ENCODE results near the gene MAB21L2. TPM values are rescaled to one million over a fixed set of nuclear protein-coding genes. Genes with fewer than 3 reads are reported as not detected.
"Not testable (repeated sequence)": the region's sequence is repeated elsewhere in the genome, so short reads cannot be mapped to it uniquely, and the experiment has no call there.

MAB21L2 gene
- total RNA-seq, result not detected

- Mint-ChIP-seq H3K27me3 (ENCODE audit: low read depth) (no peaks in the 10 kb centered on the region), H3K27ac (no peak within 1 kb of the TSS), H3K9me3 (no peaks in the 10 kb centered on the region), H3K36me3 (ENCODE audit: insufficient read depth in 2 of 2) (peaks cover 9 to 25% of the 10 kb centered on the region in 2 donors), H3K4me1 (ENCODE audit: low read depth) (no peaks in the 10 kb centered on the region), H3K4me3 (no peak within 1 kb of the TSS)
- DNase-seq (no peak), ATAC-seq (replicated peaks in 1 of 2) (no peak)
Measured at GRCh38 chr4:150582146-150582872, at the start of gene MAB21L2. TSS of gene MAB21L2 (plus strand) at chr4:150582151. CDS start at chr4:150583030, 879 bp downstream.

GRCh38 chr4:150533673-150534072, 48.3 kb upstream of the MAB21L2 start:
- DNase-seq, result no peak
- no peaks in the 10 kb centered on the region for H3K36me3 Mint-ChIP-seq (ENCODE audit: insufficient read depth in 2 of 2)
- no peak for ATAC-seq (replicated peaks in 1 of 2)
- no peaks in the 10 kb centered on the region for H3K4me1 Mint-ChIP-seq (ENCODE audit: low read depth)
- H3K27me3 Mint-ChIP-seq (ENCODE audit: low read depth), result no peaks in the 10 kb centered on the region
- no peak overlapping the region for H3K4me3 Mint-ChIP-seq
- no peak overlapping the region for H3K27ac Mint-ChIP-seq
- H3K9me3 Mint-ChIP-seq, result no peaks in the 10 kb centered on the region

- no peaks in the 10 kb centered on the region for H3K4me1 Mint-ChIP-seq (ENCODE audit: low read depth)
- H3K27me3 Mint-ChIP-seq (ENCODE audit: low read depth), result no peaks in the 10 kb centered on the region
- no peak for DNase-seq
- ATAC-seq (replicated peaks in 1 of 2), result no peak
- H3K9me3 Mint-ChIP-seq, result no peaks in the 10 kb centered on the region
- no peaks in the 10 kb centered on the region for H3K36me3 Mint-ChIP-seq (ENCODE audit: insufficient read depth in 2 of 2)
- no peak overlapping the region for H3K27ac Mint-ChIP-seq
- no peak overlapping the region for H3K4me3 Mint-ChIP-seq
Measured at GRCh38 chr4:150534818-150535217, 47.1 kb upstream of the MAB21L2 start.

- not testable (repeated sequence) for H3K27ac Mint-ChIP-seq; H3K36me3 Mint-ChIP-seq (ENCODE audit: insufficient read depth in 2 of 2); H3K27me3 Mint-ChIP-seq (ENCODE audit: low read depth); H3K4me1 Mint-ChIP-seq (ENCODE audit: low read depth); ATAC-seq (replicated peaks in 1 of 2); DNase-seq; H3K4me3 Mint-ChIP-seq; H3K9me3 Mint-ChIP-seq
Measured at GRCh38 chr4:150537911-150538310, 44.0 kb upstream of the MAB21L2 start.

GRCh38 chr4:150540536-150540935, 41.4 kb upstream of the MAB21L2 start:
- Mint-ChIP-seq H3K9me3 (no peaks in the 10 kb centered on the region), H3K27ac (no peak overlapping the region), H3K36me3 (ENCODE audit: insufficient read depth in 2 of 2) (no peaks in the 10 kb centered on the region), H3K27me3 (ENCODE audit: low read depth) (no peaks in the 10 kb centered on the region), H3K4me1 (ENCODE audit: low read depth) (no peaks in the 10 kb centered on the region), H3K4me3 (no peak overlapping the region)
- ATAC-seq (replicated peaks in 1 of 2) (no peak), DNase-seq (no peak)

GRCh38 chr4:150540959-150541360, 41.0 kb upstream of the MAB21L2 start:
- H3K9me3 Mint-ChIP-seq, result no peaks in the 10 kb centered on the region
- DNase-seq (no peak), ATAC-seq (replicated peaks in 1 of 2) (no peak)
- no peaks in the 10 kb centered on the region for H3K27me3 Mint-ChIP-seq (ENCODE audit: low read depth)
- no peak overlapping the region for H3K27ac Mint-ChIP-seq
- no peaks in the 10 kb centered on the region for H3K4me1 Mint-ChIP-seq (ENCODE audit: low read depth)
- H3K4me3 Mint-ChIP-seq, result no peak overlapping the region
- no peaks in the 10 kb centered on the region for H3K36me3 Mint-ChIP-seq (ENCODE audit: insufficient read depth in 2 of 2)

GRCh38 chr4:150541681-150542080, 40.3 kb upstream of the MAB21L2 start:
- H3K9me3 Mint-ChIP-seq, result no peaks in the 10 kb centered on the region

GRCh38 chr4:150543042-150543441, 38.9 kb upstream of the MAB21L2 start:
- no peaks in the 10 kb centered on the region for H3K4me1 Mint-ChIP-seq (ENCODE audit: low read depth)
- DNase-seq, result no peak
- no peaks in the 10 kb centered on the region for H3K27me3 Mint-ChIP-seq (ENCODE audit: low read depth)
- no peak for ATAC-seq (replicated peaks in 1 of 2)
- H3K4me3 Mint-ChIP-seq, result no peak overlapping the region
- H3K27ac Mint-ChIP-seq, result no peak overlapping the region
- no peaks in the 10 kb centered on the region for H3K36me3 Mint-ChIP-seq (ENCODE audit: insufficient read depth in 2 of 2)
- H3K9me3 Mint-ChIP-seq, result no peaks in the 10 kb centered on the region

More at GRCh38 chr4:150541681-150542080, 40.3 kb upstream of the MAB21L2 start:
- Mint-ChIP-seq H3K27ac (no peak overlapping the region), H3K4me3 (no peak overlapping the region), H3K36me3 (ENCODE audit: insufficient read depth in 2 of 2) (no peaks in the 10 kb centered on the region), H3K4me1 (ENCODE audit: low read depth) (no peaks in the 10 kb centered on the region), H3K27me3 (ENCODE audit: low read depth) (no peaks in the 10 kb centered on the region)
- DNase-seq (no peak), ATAC-seq (replicated peaks in 1 of 2) (no peak)

GRCh38 chr4:150546286-150546685, 35.7 kb upstream of the MAB21L2 start:
- no peaks in the 10 kb centered on the region for H3K4me1 Mint-ChIP-seq (ENCODE audit: low read depth)
- no peak for ATAC-seq (replicated peaks in 1 of 2)
- H3K9me3 Mint-ChIP-seq, result no peaks in the 10 kb centered on the region
- no peak for DNase-seq
- no peak overlapping the region for H3K27ac Mint-ChIP-seq
- no peak overlapping the region for H3K4me3 Mint-ChIP-seq
- no peaks in the 10 kb centered on the region for H3K27me3 Mint-ChIP-seq (ENCODE audit: low read depth)
- no peaks in the 10 kb centered on the region for H3K36me3 Mint-ChIP-seq (ENCODE audit: insufficient read depth in 2 of 2)

GRCh38 chr4:150547154-150547838, 34.7 kb upstream of the MAB21L2 start:
- no peaks in the 10 kb centered on the region for H3K27me3 Mint-ChIP-seq (ENCODE audit: low read depth)
- ATAC-seq (replicated peaks in 1 of 2), result no peak
- no peak overlapping the region for H3K27ac Mint-ChIP-seq

GRCh38 chr4:150557811-150558210, 24.1 kb upstream of the MAB21L2 start:
- H3K27ac Mint-ChIP-seq; ATAC-seq (replicated peaks in 1 of 2); H3K27me3 Mint-ChIP-seq (ENCODE audit: low read depth); H3K4me3 Mint-ChIP-seq; DNase-seq; H3K4me1 Mint-ChIP-seq (ENCODE audit: low read depth); H3K9me3 Mint-ChIP-seq: not testable (repeated sequence)
- H3K36me3 Mint-ChIP-seq (ENCODE audit: insufficient read depth in 2 of 2), result peaks cover 7 to 11% of the 10 kb centered on the region in 2 donors

More at GRCh38 chr4:150547154-150547838, 34.7 kb upstream of the MAB21L2 start:
- H3K4me1 Mint-ChIP-seq (ENCODE audit: low read depth), result no peaks in the 10 kb centered on the region
- H3K36me3 Mint-ChIP-seq (ENCODE audit: insufficient read depth in 2 of 2), result peaks cover 2 to 4% of the 10 kb centered on the region in 2 donors
- H3K9me3 Mint-ChIP-seq, result no peaks in the 10 kb centered on the region
- H3K4me3 Mint-ChIP-seq, result no peak overlapping the region
- DNase-seq, result no peak

GRCh38 chr4:150561143-150561737, 20.7 kb upstream of the MAB21L2 start:
- H3K27ac Mint-ChIP-seq, result no peak overlapping the region
- ATAC-seq (replicated peaks in 1 of 2) (peak in 1 of 2 donors; percentile 18), DNase-seq (no peak)
- no peaks in the 10 kb centered on the region for H3K4me1 Mint-ChIP-seq (ENCODE audit: low read depth)
- peaks cover 11 to 15% of the 10 kb centered on the region in 2 donors for H3K36me3 Mint-ChIP-seq (ENCODE audit: insufficient read depth in 2 of 2)
- no peak overlapping the region for H3K4me3 Mint-ChIP-seq
- H3K9me3 Mint-ChIP-seq, result peaks cover 5 to 8% of the 10 kb centered on the region in 2 donors
- H3K27me3 Mint-ChIP-seq (ENCODE audit: low read depth), result no peaks in the 10 kb centered on the region

GRCh38 chr4:150562250-150562649, 19.7 kb upstream of the MAB21L2 start:
- DNase-seq, result no peak
- peaks cover 3 to 8% of the 10 kb centered on the region in 2 donors for H3K9me3 Mint-ChIP-seq

More at GRCh38 chr4:150562250-150562649, 19.7 kb upstream of the MAB21L2 start:
- H3K4me1 Mint-ChIP-seq (ENCODE audit: low read depth), result no peaks in the 10 kb centered on the region
- H3K36me3 Mint-ChIP-seq (ENCODE audit: insufficient read depth in 2 of 2), result peaks cover 11 to 15% of the 10 kb centered on the region in 2 donors
- no peak overlapping the region for H3K27ac Mint-ChIP-seq
- no peak overlapping the region for H3K4me3 Mint-ChIP-seq
- ATAC-seq (replicated peaks in 1 of 2), result no peak
- no peaks in the 10 kb centered on the region for H3K27me3 Mint-ChIP-seq (ENCODE audit: low read depth)
